Neural cell (in vitro differentiated cells): ENCODE results near the gene NUSAP1. TPM values are rescaled to one million over a fixed set of nuclear protein-coding genes. Genes with fewer than 3 reads are reported as not detected.

Experiments used
- H2AFZ ChIP-seq: fragments of 200-600, 300-800 bp; sonication (generic), shearing (Covaris generic); 2 replicates; pipeline ENCODE4 v1.6.0; 2014; ENCODE audit warnings: low read depth, mild to moderate bottlenecking, antibody characterized with exemption, low read length, moderate library complexity
- H3F3A ChIP-seq: fragments of 200-600 bp; shearing (Covaris generic); 2 replicates; pipeline ENCODE4 v1.6.1; 2016; ENCODE audit warnings: mild to moderate bottlenecking, moderate library complexity, mixed read lengths, antibody characterized with exemption, low read length; ENCODE audit not compliant: insufficient read depth, poor library complexity, severe bottlenecking
- H3K27ac ChIP-seq: fragments of 200-600, 300-800 bp; sonication (generic), shearing (Covaris generic); 2 replicates; pipeline ENCODE4 v1.5.1; 2014; ENCODE audit warnings: mild to moderate bottlenecking, low read length, moderate library complexity
- H3K27me3 ChIP-seq: fragments of 300-800, 200-600 bp; sonication (generic), shearing (Covaris generic); 2 replicates; pipeline ENCODE4 v1.6.0; 2014; ENCODE audit warnings: mild to moderate bottlenecking, low read depth, low read length, moderate library complexity; ENCODE audit not compliant: insufficient read depth
- H3K36me3 ChIP-seq: fragments of 300-800, 200-600 bp; sonication (generic), shearing (Covaris generic); 2 replicates; pipeline ENCODE4 v1.5.1; 2014; ENCODE audit warnings: mild to moderate bottlenecking, antibody characterized with exemption, low read length, moderate library complexity; ENCODE audit not compliant: insufficient read depth
- H3K4me2 ChIP-seq: fragments of 300-800, 200-600 bp; sonication (generic), shearing (Covaris generic); 2 replicates; pipeline ENCODE4 v1.6.0; 2014; ENCODE audit warnings: mild to moderate bottlenecking, low read length
- H3K4me3 ChIP-seq: fragments of 300-800, 200-600 bp; sonication (generic), shearing (Covaris generic); 2 replicates; pipeline ENCODE4 v1.5.1; 2014; ENCODE audit warnings: mild to moderate bottlenecking, low read length, moderate library complexity
- H3K79me2 ChIP-seq: fragments of 200-600 bp; shearing (Covaris generic); replicated peaks from 2 replicates; pipeline ENCODE4 v1.6.0; 2014; ENCODE audit warnings: mild to moderate bottlenecking, low read length, moderate library complexity; ENCODE audit not compliant: insufficient read depth
- H3K9ac ChIP-seq: fragments of 300-800, 200-600 bp; sonication (generic), shearing (Covaris generic); 2 replicates; pipeline ENCODE4 v1.6.1; 2016; ENCODE audit warnings: mild to moderate bottlenecking, low read length, mixed read lengths
- H3K9me2 ChIP-seq: fragments of 200-600 bp; shearing (Covaris generic); 2 replicates; pipeline ENCODE4 v1.6.1; 2016; ENCODE audit warnings: mild to moderate bottlenecking, low read length, mixed read lengths; ENCODE audit not compliant: insufficient read depth
- H3K9me3 ChIP-seq: fragments of 200-600, 300-800 bp; sonication (generic), shearing (Covaris generic); 2 replicates; pipeline ENCODE4 v1.6.1; 2016; ENCODE audit warnings: mild to moderate bottlenecking, mixed run types, low read length, moderate library complexity, mixed read lengths
- H4K20me1 ChIP-seq: fragments of 200-600 bp; shearing (Covaris generic); 2 replicates; pipeline ENCODE4 v1.6.1; 2016; ENCODE audit warnings: mild to moderate bottlenecking, mixed run types; ENCODE audit not compliant: insufficient read depth
- EP300 ChIP-seq: fragments of 450-650 bp; conservative IDR thresholded peaks from 2 replicates; pipeline ENCODE4 v1.6.1; 2014; ENCODE audit warnings: antibody characterized with exemption, mild to moderate bottlenecking, moderate library complexity; ENCODE audit not compliant: poor library complexity, severe bottlenecking
- EZH2 ChIP-seq: fragments of 200-600, 300-800 bp; shearing (Covaris generic), sonication (generic); IDR thresholded peaks from 2 replicates; pipeline ENCODE4 v1.6.1; 2014; ENCODE audit warnings: antibody characterized with exemption, low read length, borderline replicate concordance, mild to moderate bottlenecking; ENCODE audit not compliant: insufficient read depth, poor library complexity, severe bottlenecking
- MXI1 ChIP-seq: fragments of 450-650 bp; conservative IDR thresholded peaks from 2 replicates; pipeline ENCODE4 v1.6.1; 2014; ENCODE audit warnings: antibody characterized with exemption, mild to moderate bottlenecking; ENCODE audit not compliant: poor library complexity, severe bottlenecking
- POLR2AphosphoS5 ChIP-seq: IDR thresholded peaks from 2 replicates; pipeline ENCODE4 v1.6.1; 2012
- RAD21 ChIP-seq: fragments of 450-650 bp; conservative IDR thresholded peaks from 2 replicates; pipeline ENCODE4 v1.6.1; 2014; ENCODE audit warnings: antibody characterized with exemption, mild to moderate bottlenecking, moderate library complexity
- REST ChIP-seq: IDR thresholded peaks from 2 replicates; pipeline ENCODE4 v1.6.1; 2012; ENCODE audit warnings: borderline replicate concordance
- SMC3 ChIP-seq: fragments of 450-650 bp; conservative IDR thresholded peaks from 2 replicates; pipeline ENCODE4 v1.6.1; 2014; ENCODE audit warnings: antibody characterized with exemption, mild to moderate bottlenecking, moderate library complexity; ENCODE audit not compliant: poor library complexity
- TAF1 ChIP-seq: IDR thresholded peaks from 2 replicates; pipeline ENCODE4 v1.6.1; 2012; ENCODE audit warnings: low read depth
- polyA plus RNA-seq: library from polyadenylated mRNA; depleted of rRNA; stranded (reverse); fragments of >200 nt; gene quantifications from 2 replicates; pipeline ENCODE4 v1.2.3, GENCODE V29; 2014
- TF ChIP-seq, protein P1 (sequence below): fragments of 450-650 bp; IDR thresholded peaks from 2 replicates; pipeline ENCODE4 v1.5.1; 2014; ENCODE audit warnings: antibody characterized with exemption, mild to moderate bottlenecking, moderate library complexity; ENCODE audit not compliant: poor library complexity, severe bottlenecking

The NUSAP1 gene
- polyA plus RNA-seq, 1 donor from 2014 or later = 13.6 TPM

DNA sequence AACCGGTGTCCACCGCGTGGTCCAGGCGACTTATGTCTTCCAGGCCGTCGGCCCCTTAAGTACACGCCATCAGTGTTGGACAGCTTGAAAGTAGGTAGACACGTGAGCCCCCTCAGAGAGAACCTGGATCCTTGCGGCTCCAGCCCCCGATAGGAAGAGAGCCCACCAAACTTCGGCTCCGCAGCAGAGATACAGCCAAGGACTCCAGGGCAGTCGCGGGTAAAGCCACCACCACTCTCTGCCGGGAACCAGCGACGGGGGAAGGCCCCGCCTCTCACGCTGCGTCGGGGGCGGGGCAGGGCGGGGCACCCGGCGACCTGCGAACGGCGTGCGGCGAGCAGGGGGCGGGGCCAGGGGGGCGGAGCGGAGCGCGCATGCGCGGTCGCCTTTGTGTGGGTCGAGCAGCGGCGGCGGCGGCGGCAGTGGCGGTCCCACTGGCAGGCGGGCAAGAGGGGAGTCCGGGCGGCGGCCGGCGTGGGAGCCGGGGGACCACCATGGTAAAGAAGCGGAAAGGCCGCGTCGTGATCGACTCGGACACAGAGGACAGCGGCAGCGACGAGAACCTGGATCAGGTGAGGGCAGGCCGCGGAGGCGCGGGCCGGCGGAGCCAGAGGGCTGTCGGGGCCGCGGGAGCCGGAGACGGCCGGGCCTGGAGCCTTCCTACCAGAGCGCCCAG is 84.2 kb downstream of the NUSAP1 start, which contains the start of gene RTF1:
TSS of gene RTF1 (plus strand) at position 354 of the 676 bp plus-strand sequence. CDS start at position 375, 21 bp downstream.
- Histone ChIP-seq H2AFZ (peak within 1 kb of the TSS; percentile 97), H3K79me2 (peaks cover 46% of the 10 kb centered on the region)

More for the DNA sequence above, 84.2 kb downstream of the NUSAP1 start, which contains the start of gene RTF1:
- no peaks in the 10 kb centered on the region for H3K9me3 ChIP-seq
- peaks cover 4% of the 10 kb centered on the region for H4K20me1 ChIP-seq
- H3F3A ChIP-seq = no peaks in the 10 kb centered on the region
- TF ChIP-seq RAD21 = peak; percentile 23
- peak; percentile 61 for TF ChIP-seq REST
- peak; percentile 96 for TF ChIP-seq POLR2AphosphoS5
- no peak for TF ChIP-seq EZH2
- TF ChIP-seq EP300 = no peak
- peak; percentile 93 for TF ChIP-seq MXI1
- TF ChIP-seq, protein P1, sequence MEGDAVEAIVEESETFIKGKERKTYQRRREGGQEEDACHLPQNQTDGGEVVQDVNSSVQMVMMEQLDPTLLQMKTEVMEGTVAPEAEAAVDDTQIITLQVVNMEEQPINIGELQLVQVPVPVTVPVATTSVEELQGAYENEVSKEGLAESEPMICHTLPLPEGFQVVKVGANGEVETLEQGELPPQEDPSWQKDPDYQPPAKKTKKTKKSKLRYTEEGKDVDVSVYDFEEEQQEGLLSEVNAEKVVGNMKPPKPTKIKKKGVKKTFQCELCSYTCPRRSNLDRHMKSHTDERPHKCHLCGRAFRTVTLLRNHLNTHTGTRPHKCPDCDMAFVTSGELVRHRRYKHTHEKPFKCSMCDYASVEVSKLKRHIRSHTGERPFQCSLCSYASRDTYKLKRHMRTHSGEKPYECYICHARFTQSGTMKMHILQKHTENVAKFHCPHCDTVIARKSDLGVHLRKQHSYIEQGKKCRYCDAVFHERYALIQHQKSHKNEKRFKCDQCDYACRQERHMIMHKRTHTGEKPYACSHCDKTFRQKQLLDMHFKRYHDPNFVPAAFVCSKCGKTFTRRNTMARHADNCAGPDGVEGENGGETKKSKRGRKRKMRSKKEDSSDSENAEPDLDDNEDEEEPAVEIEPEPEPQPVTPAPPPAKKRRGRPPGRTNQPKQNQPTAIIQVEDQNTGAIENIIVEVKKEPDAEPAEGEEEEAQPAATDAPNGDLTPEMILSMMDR = no peak
- peak; percentile 78 for TF ChIP-seq TAF1
- no peak for TF ChIP-seq SMC3
- no peaks in the 10 kb centered on the region for H3K27me3 ChIP-seq
- peak within 1 kb of the TSS; percentile 80 for H3K27ac ChIP-seq
- H3K4me2 ChIP-seq = peak within 1 kb of the TSS; percentile 97
- peak within 1 kb of the TSS; percentile 93 for H3K9ac ChIP-seq
- peak within 1 kb of the TSS; percentile 99 for H3K4me3 ChIP-seq
- H3K36me3 ChIP-seq = no peaks in the 10 kb centered on the region
- H3K9me2 ChIP-seq = no peaks in the 10 kb centered on the region
